SW480 (cell line): Measurements from ENCODE around the gene IL2RG.

Experiments
- DNase-seq: peaks from one replicate; pipeline ENCODE4 v3.0.0-alpha.2; 2016; ENCODE audit warnings: low spot score

The IL2RG gene

GRCh38 chrX:71107762-71108360 is 3.5 kb downstream of the IL2RG start:
- DNase-seq: no peak

GRCh38 chrX:71107245-71107644 is 4.1 kb downstream of the IL2RG start:
- no peak for DNase-seq

- DNase-seq: peak; percentile 23
Measured at GRCh38 chrX:71106427-71106826, 5.0 kb downstream of the IL2RG start, which contains the start of gene CXorf65. Gene CXorf65, minus strand, starts transcription at chrX:71106740. Its CDS starts 184 bp downstream, at chrX:71106556.

- DNase-seq: no peak
Measured at GRCh38 chrX:71105628-71106027, 5.7 kb downstream of the IL2RG start.

- DNase-seq: no peak
Measured at GRCh38 chrX:71103110-71103983, 8.0 kb downstream of the IL2RG start.

GRCh38 chrX:71102292-71102691 is 9.1 kb downstream of the IL2RG start:
- no peak for DNase-seq

GRCh38 chrX:71100581-71101505 is 10.5 kb downstream of the IL2RG start:
- no peak for DNase-seq

GRCh38 chrX:71099736-71100135 is 11.6 kb downstream of the IL2RG start:
- no peak for DNase-seq

- no peak for DNase-seq
Measured at GRCh38 chrX:71098951-71099506, 12.3 kb downstream of the IL2RG start.

GRCh38 chrX:71098302-71098701 is 13.1 kb downstream of the IL2RG start:
- peak; percentile 58 for DNase-seq

GRCh38 chrX:71096760-71097032 is 14.7 kb downstream of the IL2RG start:
- DNase-seq: no peak

- peak; percentile 61 for DNase-seq
Measured at GRCh38 chrX:71095981-71096759, 15.2 kb downstream of the IL2RG start.

GRCh38 chrX:71095555-71095980 is 15.8 kb downstream of the IL2RG start, which contains the start of gene FOXO4:
Gene FOXO4, plus strand, starts transcription at chrX:71095851. Its CDS starts 678 bp downstream, at chrX:71096529.
- peak; percentile 84 for DNase-seq

GRCh38 chrX:71095033-71095432 is 16.3 kb downstream of the IL2RG start:
- DNase-seq: no peak

- no peak for DNase-seq
Measured at GRCh38 chrX:71091263-71091662, 20.1 kb downstream of the IL2RG start.

- DNase-seq: no peak
Measured at GRCh38 chrX:71085900-71086299, 25.5 kb downstream of the IL2RG start.

- no peak for DNase-seq
Measured at GRCh38 chrX:71082822-71083221, 28.6 kb downstream of the IL2RG start.

- no peak for DNase-seq
Measured at GRCh38 chrX:71082124-71082647, 29.2 kb downstream of the IL2RG start.

- no peak for DNase-seq
Measured at GRCh38 chrX:71081330-71082123, 29.9 kb downstream of the IL2RG start.

GRCh38 chrX:71070531-71070930 is 40.8 kb downstream of the IL2RG start:
- DNase-seq: no peak
